Measurements from ENCODE around the gene MTG2. TPM values are rescaled to one million over a fixed set of nuclear protein-coding genes. Genes with fewer than 3 reads are reported as not detected.
A peak's percentile ranks its signal among the peaks of the same experiment; 100 is the strongest.

The MTG2 gene
- total and polyA plus RNA-seq, 2 of the 8 experiments (the other 6 are each of a cell fraction or from before 2014, with no cell fraction given), result 14.4 to 22.8 TPM

DNA sequence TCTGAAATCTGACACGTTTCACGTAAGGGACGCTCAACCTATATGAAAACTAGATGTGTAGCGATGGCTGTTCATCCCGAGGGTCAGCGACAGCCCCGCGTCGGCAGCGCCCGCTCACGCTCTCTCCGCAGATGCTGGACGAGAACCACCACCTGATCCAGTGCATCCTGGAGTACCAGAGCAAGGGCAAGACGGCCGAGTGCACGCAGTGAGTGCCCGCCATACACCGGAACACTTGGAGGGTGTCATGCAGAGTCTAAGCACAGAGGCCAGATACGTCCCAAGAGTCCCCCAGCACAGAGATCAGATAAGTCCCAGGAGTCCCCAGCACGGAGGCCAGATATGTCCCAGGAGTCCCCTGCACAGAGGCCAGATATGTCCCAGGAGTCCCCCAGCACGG, 24.3 kb upstream of the MTG2 start:
- CTCF ChIA-PET (ENCODE audit: partially characterized antibody), result interaction anchor here (2.6 kb wide), 1 partner anchor 24 kb away, joined by 13 read pairs; no protein-coding TSS in a partner anchor
- H2BK5ac ChIP-seq (ENCODE audit: low read depth, low read length), result no peak overlapping the region
- no peak overlapping the region for H4K5ac ChIP-seq (ENCODE audit: insufficient read length, low read depth, low read length)

More for the DNA sequence above, 24.3 kb upstream of the MTG2 start:
- peaks cover 21% of the 10 kb centered on the region for H3K79me1 ChIP-seq (ENCODE audit: low read depth, low read length)
- H3K9me3 ChIP-seq (ENCODE audit: insufficient read depth in 2 of 2, low read depth in 1 of 2, low read length in 1 of 2), result no peaks in the 10 kb centered on the region
- no peak overlapping the region for H2BK120ac ChIP-seq (replicated peaks; ENCODE audit: low read depth, low read length)
- H3K79me2 ChIP-seq (ENCODE audit: control insufficient read depth in 1 of 2, insufficient read depth in 2 of 2, low read length in 2 of 2), result peaks cover 7 to 63% of the 10 kb centered on the region in 2 experiments; a peak in 3 of 4 replicates
- H3K18ac ChIP-seq (ENCODE audit: extremely low read depth, low read length), result no peak overlapping the region
- H4K8ac ChIP-seq (ENCODE audit: extremely low read depth, insufficient read depth, low read length), result peak overlapping the region; percentile 68
- FAIRE-seq (no peak), DNase-seq (ENCODE audit: low read depth in 1 of 2, low spot score in 2 of 2) (no peak)
- no peak overlapping the region for H3K14ac ChIP-seq (ENCODE audit: insufficient read length)
- no peak overlapping the region for H3K9ac ChIP-seq (replicated peaks in 1 of 4; ENCODE audit: extremely low read depth in 1 of 4, low read depth in 3 of 4, low read length in 3 of 4)
- no peaks in the 10 kb centered on the region for H3K23me2 ChIP-seq (ENCODE audit: low read depth, low read length)
- no peak for TF ChIP-seq TCF12 (IDR thresholded peaks at IDR 0.05; ENCODE audit: low read depth, low read length)
- H4K20me1 ChIP-seq (replicated peaks in 1 of 2; ENCODE audit: control insufficient read depth in 1 of 2, insufficient read depth in 2 of 2, low read length in 2 of 2), result peaks cover 22 to 59% of the 10 kb centered on the region in 2 experiments
- no peak overlapping the region for H3K4ac ChIP-seq (replicated peaks; ENCODE audit: insufficient read length, low read depth, low read length)
- no peaks in the 10 kb centered on the region for H3K27me3 ChIP-seq (replicated peaks in 1 of 4; ENCODE audit: control insufficient read depth in 3 of 4, extremely low read depth in 1 of 4, insufficient read depth in 3 of 4, low read length in 3 of 4)
- no peak overlapping the region for H4K91ac ChIP-seq (replicated peaks; ENCODE audit: insufficient read length, low read length)
- H2AK5ac ChIP-seq (ENCODE audit: low read depth, low read length), result no peak overlapping the region
- H3K56ac ChIP-seq (replicated peaks; ENCODE audit: insufficient read length, low read depth, low read length), result no peak overlapping the region
- no peak overlapping the region for H3K23ac ChIP-seq (ENCODE audit: insufficient read length)
- WGBS, 2 experiments (ENCODE audit: extremely low coverage in 1 of 2, insufficient coverage in 1 of 2, insufficient read length in 1 of 2, insufficient replicate concordance in 2 of 2, low coverage in 1 of 2, low lambda C conversion rate in 2 of 2, missing lambda C conversion rate in 1 of 2), result 94% methylated on average over 22 of the region's 22 CpGs; no CpG with 5 or more reads in 1 of the 2 experiments
- no peak overlapping the region for H3K4me2 ChIP-seq (ENCODE audit: insufficient read depth in 1 of 2, low read depth in 2 of 2, low read length in 2 of 2)
- H3K4me3 ChIP-seq (ENCODE audit: extremely low read depth in 1 of 4, insufficient read depth in 2 of 4, low read depth in 3 of 4, low read length in 4 of 4), result no peak overlapping the region
- no peak overlapping the region for H2BK12ac ChIP-seq (ENCODE audit: low read depth, low read length)
- H2AFZ ChIP-seq (ENCODE audit: low read length), result no peak overlapping the region
- POLR2A ChIA-PET (ENCODE audit: partially characterized antibody), result no interaction called here
- H3K4me1 ChIP-seq (replicated peaks in 1 of 4; ENCODE audit: control insufficient read depth in 3 of 4, insufficient read depth in 4 of 4, low read length in 3 of 4), result peaks cover 0 to 16% (median 8%) of the 10 kb centered on the region in 4 experiments; a peak in 6 of 7 replicates
- no peak overlapping the region for H3K27ac ChIP-seq (ENCODE audit: low read depth, low read length)
- H2BK15ac ChIP-seq (ENCODE audit: low read length), result no peak overlapping the region
- H2BK20ac ChIP-seq (ENCODE audit: low read length), result no peak overlapping the region
- H3K36me3 ChIP-seq (ENCODE audit: control insufficient read depth in 2 of 4, insufficient read depth in 4 of 4, low read length in 3 of 4), result peaks cover 5 to 23% (median 14%) of the 10 kb centered on the region in 4 experiments
